Psoas muscle (tissue), 8 donors: ENCODE results near the gene CIITA. TPM values are rescaled to one million over a fixed set of nuclear protein-coding genes. Genes with fewer than 3 reads are reported as not detected.

Experiments
- ATAC-seq, 4 donors: fragments of 200-7000 bp; cut with Tn5 transposase; one replicate each; pipeline ENCODE4 v1.9.1; 2020; ENCODE audit warnings: moderate library complexity in 3 of 4, mild to moderate bottlenecking in 2 of 4
- DNase-seq, 2 donors: peaks; one replicate each; pipeline ENCODE4 v3.0.0-alpha.2; 2020
- H3K27ac ChIP-seq: fragments of 200-600 bp; one replicate; pipeline ENCODE4 v1.8.0; 2022
- H3K27me3 ChIP-seq, 3 donors: fragments of 200-600 bp in 1 of 3; one replicate each; pipeline versions ENCODE4 v1.6.1 to v1.8.0; 2013 to 2022; ENCODE audit warnings: low read length in 2 of 3, mild to moderate bottlenecking in 2 of 3, moderate library complexity in 1 of 3; ENCODE audit not compliant: insufficient read depth in 3 of 3
- H3K36me3 ChIP-seq, 2 donors: fragments of 200-600 bp in 1 of 2; one replicate each; pipeline versions ENCODE4 v1.6.1 to v1.8.0; 2013 to 2022; ENCODE audit warnings: low read depth in 1 of 2, mild to moderate bottlenecking in 1 of 2, moderate library complexity in 1 of 2; ENCODE audit not compliant: insufficient read depth in 1 of 2
- H3K4me1 ChIP-seq: fragments of 200-600 bp; one replicate; pipeline ENCODE4 v1.8.0; 2022
- H3K4me3 ChIP-seq: fragments of 200-600 bp; one replicate; pipeline ENCODE4 v1.8.0; 2022; ENCODE audit warnings: mild to moderate bottlenecking
- H3K9me3 ChIP-seq: fragments of 200-600 bp; one replicate; pipeline ENCODE4 v1.8.0; 2022
- WGBS, 3 donors: extraction: QIAGEN DNeasy Blood & Tissue Kit; methylation state at CpG; one replicate each; pipeline versions ENCODE4 v1.1.6 to v1.1.7; 2013; 5-methylcytosine and 5-hydroxymethylcytosine counted together
- intact Hi-C, 2 donors: fragments of 100-400 bp; cut with DNase I; formaldehyde crosslinking; loops; one replicate each; pipeline versions ENCODE4 v1.11.0 to v1.14.2; 2022
- polyA plus RNA-seq, 3 donors: library from polyadenylated mRNA; stranded (reverse); fragments of 200-250 nt; gene quantifications; one replicate each; pipeline ENCODE4 v1.2.3, GENCODE V29; 2013
- total RNA-seq, 4 donors: library from RNA; stranded (reverse); fragmentation: NEBNext Ultra II Directional in 2 of 4; extraction: Animal tissue kit (Norgen Biotek cat#: 25700) in 2 of 4; gene quantifications; one replicate each; pipeline versions ENCODE4 v1.2.1 to v1.2.4, GENCODE V29; 2021 to 2023
- TF ChIP-seq, protein P1 (sequence below): fragments of 200-600 bp; IDR thresholded peaks from one replicate; pipeline ENCODE4 v1.8.0; 2022; ENCODE audit warnings: antibody characterized with exemption
- donor health status: healthy with polysubstance abuse.
- donor health status: DM: no; HTN: no; CAD: no; lungs with moderate emphysema.
- donor health status: Bipolar disorder and iron deficiency.
- donor health status: healthy.
- donor health status: DM: yes; HTN: yes; CAD: no.
- donor health status: DM: no; HTN: no; CAD: no.
- donor health status: DM: no; HTN: no; CAD: no.
- donor health status: DM: yes; HTN: yes; CAD: no.

CIITA gene
- total and polyA plus RNA-seq, 7 donors = 2.3 to 15.3 (median 4.1) TPM

DNA sequence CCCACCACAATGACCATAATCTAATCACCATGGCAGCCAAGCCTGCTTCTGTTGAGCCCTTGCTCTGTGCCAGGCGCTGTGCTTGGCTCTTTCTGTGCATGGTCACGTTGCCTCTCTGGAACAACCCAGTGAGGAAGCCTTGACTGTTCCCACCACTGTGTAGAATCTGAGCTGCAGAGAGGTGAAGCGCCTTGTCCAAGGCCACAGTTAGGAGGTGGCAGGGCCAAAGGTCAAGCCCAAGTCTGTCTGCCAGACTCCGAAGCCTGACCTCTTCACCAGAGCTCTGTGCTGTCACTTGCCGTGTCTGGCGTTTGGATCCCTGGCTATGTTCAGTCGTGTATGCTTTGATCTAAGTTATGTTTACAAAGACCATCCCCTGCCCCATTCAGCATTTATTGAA is 77.9 kb downstream of the CIITA start:
- TF ChIP-seq, protein P1, sequence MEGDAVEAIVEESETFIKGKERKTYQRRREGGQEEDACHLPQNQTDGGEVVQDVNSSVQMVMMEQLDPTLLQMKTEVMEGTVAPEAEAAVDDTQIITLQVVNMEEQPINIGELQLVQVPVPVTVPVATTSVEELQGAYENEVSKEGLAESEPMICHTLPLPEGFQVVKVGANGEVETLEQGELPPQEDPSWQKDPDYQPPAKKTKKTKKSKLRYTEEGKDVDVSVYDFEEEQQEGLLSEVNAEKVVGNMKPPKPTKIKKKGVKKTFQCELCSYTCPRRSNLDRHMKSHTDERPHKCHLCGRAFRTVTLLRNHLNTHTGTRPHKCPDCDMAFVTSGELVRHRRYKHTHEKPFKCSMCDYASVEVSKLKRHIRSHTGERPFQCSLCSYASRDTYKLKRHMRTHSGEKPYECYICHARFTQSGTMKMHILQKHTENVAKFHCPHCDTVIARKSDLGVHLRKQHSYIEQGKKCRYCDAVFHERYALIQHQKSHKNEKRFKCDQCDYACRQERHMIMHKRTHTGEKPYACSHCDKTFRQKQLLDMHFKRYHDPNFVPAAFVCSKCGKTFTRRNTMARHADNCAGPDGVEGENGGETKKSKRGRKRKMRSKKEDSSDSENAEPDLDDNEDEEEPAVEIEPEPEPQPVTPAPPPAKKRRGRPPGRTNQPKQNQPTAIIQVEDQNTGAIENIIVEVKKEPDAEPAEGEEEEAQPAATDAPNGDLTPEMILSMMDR = no peak
- H3K4me1 ChIP-seq = peaks cover 28% of the 10 kb centered on the region
- ATAC-seq = peak in 1 of 4 donors; percentile 5
- no peak for DNase-seq
- H3K9me3 ChIP-seq = no peaks in the 10 kb centered on the region
- H3K27ac ChIP-seq = no peak overlapping the region
- H3K27me3 ChIP-seq = no peaks in the 10 kb centered on the region
- intact Hi-C loops = no loop called here
- WGBS, 3 donors = 86 to 96% (median 91%) methylated on average over 7 of the region's 7 CpGs
- H3K4me3 ChIP-seq = no peak overlapping the region
- peaks cover 0 to 9% of the 10 kb centered on the region in 2 donors for H3K36me3 ChIP-seq

DNA sequence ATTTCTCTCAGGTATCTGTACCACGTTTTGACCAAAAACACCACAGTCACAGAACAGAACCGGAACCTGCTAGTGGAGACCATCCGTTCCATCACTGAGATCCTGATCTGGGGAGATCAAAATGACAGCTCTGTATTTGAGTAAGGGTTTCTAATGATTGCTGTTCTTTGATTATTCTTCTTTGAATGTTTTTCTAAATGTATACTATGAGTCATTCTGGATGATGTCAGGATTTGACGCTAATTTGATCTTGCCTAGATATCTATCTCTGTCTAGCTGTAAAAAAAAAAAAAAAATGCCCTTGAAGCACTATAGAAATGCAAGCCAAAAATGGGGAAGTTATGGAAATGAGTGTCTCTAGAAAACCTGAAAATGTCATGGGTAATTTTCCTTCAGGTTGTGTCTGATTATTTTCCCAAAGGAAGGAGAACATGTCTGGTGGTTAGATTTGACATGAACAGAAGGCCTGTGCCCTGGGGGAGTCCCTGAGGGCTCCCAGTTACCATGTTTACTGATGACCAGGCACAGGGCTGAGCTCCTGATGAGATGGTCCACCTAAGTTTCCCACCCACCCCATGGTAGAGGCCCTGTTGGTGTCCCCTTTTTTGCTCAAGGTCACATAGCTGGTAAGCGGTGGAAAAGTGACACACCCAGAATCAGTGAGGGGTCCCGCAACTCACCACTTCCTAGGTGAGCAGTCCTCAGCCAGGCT is 80.9 kb downstream of the CIITA start:
- 83 to 88% (median 83%) methylated on average over 6 of the region's 6 CpGs for WGBS, 3 donors
- no peak overlapping the region for H3K4me3 ChIP-seq
- H3K27ac ChIP-seq = no peak overlapping the region
- peaks cover 4 to 17% of the 10 kb centered on the region in 2 donors for H3K36me3 ChIP-seq
- TF ChIP-seq, protein P1 = no peak
- H3K9me3 ChIP-seq = no peaks in the 10 kb centered on the region
- intact Hi-C loops = no loop called here
- ATAC-seq (no peak), DNase-seq (no peak)
- H3K4me1 ChIP-seq = peaks cover 30% of the 10 kb centered on the region
- H3K27me3 ChIP-seq = no peaks in the 10 kb centered on the region

DNA sequence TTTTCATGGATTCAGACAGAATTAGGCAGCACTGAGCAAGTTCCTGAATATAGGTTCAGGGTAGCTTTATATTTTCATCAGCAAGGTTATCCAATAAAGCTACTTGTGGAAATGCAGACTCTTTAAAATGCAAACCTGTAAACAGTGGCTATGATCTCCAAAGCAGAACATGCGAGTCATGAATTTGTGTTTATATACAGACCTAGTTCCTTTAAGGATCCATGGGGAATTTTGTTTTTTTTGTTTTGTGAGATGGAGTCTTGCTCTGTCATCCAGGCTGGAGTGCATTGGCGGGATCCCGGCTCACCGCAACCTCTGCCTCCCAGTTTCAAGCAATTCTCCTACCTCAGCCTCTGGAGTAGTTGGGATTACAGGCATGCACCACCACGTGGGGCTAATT is 82.2 kb downstream of the CIITA start:
- H3K27ac ChIP-seq = no peak overlapping the region
- ATAC-seq (no peak), DNase-seq (no peak)
- WGBS, 3 donors = 89 to 93% (median 91%) methylated on average over 5 of the region's 5 CpGs
- peaks cover 8 to 27% of the 10 kb centered on the region in 2 donors for H3K36me3 ChIP-seq
- H3K9me3 ChIP-seq = no peaks in the 10 kb centered on the region
- H3K27me3 ChIP-seq = no peaks in the 10 kb centered on the region
- TF ChIP-seq, protein P1 = no peak
- H3K4me3 ChIP-seq = no peak overlapping the region
- intact Hi-C loops = no loop called here
- peaks cover 27% of the 10 kb centered on the region for H3K4me1 ChIP-seq

- H3K9me3 ChIP-seq = no peaks in the 10 kb centered on the region
- H3K36me3 ChIP-seq = peaks cover 8 to 33% of the 10 kb centered on the region in 2 donors
- H3K4me3 ChIP-seq = no peak overlapping the region
- DNase-seq = peak; percentile 66 to 80
- TF ChIP-seq, protein P1 = no peak
- no peaks in the 10 kb centered on the region for H3K27me3 ChIP-seq
- peak; percentile 69 to 89 (median 82) for ATAC-seq
- peak overlapping the region; percentile 77 for H3K27ac ChIP-seq
- peaks cover 29% of the 10 kb centered on the region for H3K4me1 ChIP-seq
- intact Hi-C loops = loop anchor here (10.0 kb wide), 2 partner anchors 394 to 754 kb away; no protein-coding TSS in a partner anchor
- WGBS, 3 donors = 39 to 71% (median 43%) methylated on average over 7 of the region's 7 CpGs
These were observed 84.2 kb downstream of the CIITA start for GRCh38 chr16:10961231-10961630.
